CD14-positive monocyte (primary cell): ENCODE results near the gene MRPL14. TPM values are rescaled to one million over a fixed set of nuclear protein-coding genes. Genes with fewer than 3 reads are reported as not detected.
"Not testable (repeated sequence)": the region's sequence is repeated elsewhere in the genome, so short reads cannot be mapped to it uniquely, and the experiment has no call there.

Source experiments
- DNase-seq, 3 donors: peaks; one replicate each; pipeline ENCODE4 v3.0.0-alpha.2; 2011 to 2022
- H2AFZ ChIP-seq: 2 replicates; pipeline ENCODE4 v1.6.0; 2012; ENCODE audit warnings: mild to moderate bottlenecking, low read depth, low read length, inconsistent platforms; ENCODE audit not compliant: insufficient read depth, poor library complexity, severe bottlenecking
- H3K27ac ChIP-seq, 2 donors: 1 replicate in 1 of 2; 2 replicates in 1 of 2; pipeline ENCODE4 v1.5.1; 2012 to 2013; ENCODE audit warnings: low read length in 2 of 2, control low read depth in 1 of 2, inconsistent platforms in 1 of 2, low read depth in 1 of 2, mild to moderate bottlenecking in 1 of 2
- H3K27me3 ChIP-seq, 2 donors: one replicate each; pipeline versions ENCODE4 v1.6.0 to v1.6.1; 2011 to 2013; ENCODE audit warnings: low read length in 2 of 2; ENCODE audit not compliant: control insufficient read depth in 2 of 2, insufficient read depth in 2 of 2
- H3K36me3 ChIP-seq, 2 donors: replicated peaks in 1 of 2; 1 replicate in 1 of 2; 2 replicates in 1 of 2; pipeline versions ENCODE4 v1.5.1 to v1.6.1; 2012 to 2013; ENCODE audit warnings: low read length in 2 of 2, control low read depth in 1 of 2, inconsistent platforms in 1 of 2, mild to moderate bottlenecking in 1 of 2; ENCODE audit not compliant: insufficient read depth in 2 of 2, control insufficient read depth in 1 of 2
- H3K4me1 ChIP-seq, 2 donors: 1 replicate in 1 of 2; 2 replicates in 1 of 2; pipeline versions ENCODE4 v1.5.1 to v1.6.1; 2012 to 2013; ENCODE audit warnings: low read length in 2 of 2, control low read depth in 1 of 2, inconsistent platforms in 1 of 2, mild to moderate bottlenecking in 1 of 2, moderate library complexity in 1 of 2; ENCODE audit not compliant: insufficient read depth in 2 of 2, control insufficient read depth in 1 of 2
- H3K4me2 ChIP-seq: replicated peaks from 2 replicates; pipeline ENCODE3; 2012; ENCODE audit warnings: low read length, moderate library complexity, mild to moderate bottlenecking; ENCODE audit not compliant: poor library complexity, severe bottlenecking; ENCODE audit errors: extremely low read depth
- H3K4me3 ChIP-seq, 3 experiments: fragments of 200-600 bp in 1 of 3; sonication (generic) in 1 of 3; replicated peaks in 1 of 3; 1 replicate in 2 of 3; 2 replicates in 1 of 3; pipeline ENCODE4 v1.5.1; 2011 to 2013; ENCODE audit warnings: low read length in 3 of 3, mild to moderate bottlenecking in 3 of 3, control low read depth in 2 of 3, low read depth in 2 of 3, inconsistent platforms in 1 of 3, moderate library complexity in 1 of 3
- H3K79me2 ChIP-seq: 2 replicates; pipeline ENCODE4 v1.6.0; 2012; ENCODE audit warnings: mild to moderate bottlenecking, control low read depth, inconsistent platforms, low read length, moderate library complexity; ENCODE audit not compliant: insufficient read depth
- H3K9ac ChIP-seq: 2 replicates; pipeline ENCODE4 v1.6.0; 2017; ENCODE audit warnings: low read length, mild to moderate bottlenecking; ENCODE audit not compliant: insufficient read depth, poor library complexity, severe bottlenecking
- H3K9me3 ChIP-seq, 2 donors: replicated peaks in 1 of 2; 1 replicate in 1 of 2; 2 replicates in 1 of 2; pipeline versions ENCODE4 v1.5.1 to v1.6.1; 2012 to 2013; ENCODE audit warnings: low read length in 2 of 2, control low read depth in 1 of 2; ENCODE audit not compliant: control insufficient read depth in 1 of 2, insufficient read depth in 1 of 2
- H4K20me1 ChIP-seq: 2 replicates; pipeline ENCODE4 v1.6.0; 2012; ENCODE audit warnings: mild to moderate bottlenecking, low read length, control low read depth, moderate library complexity; ENCODE audit not compliant: insufficient read depth
- H3K27ac Mint-ChIP-seq, 7 donors: one replicate each; pipeline ENCODE4 v1.8.0; 2020; ENCODE audit warnings: mild to moderate bottlenecking in 7 of 7, mixed read lengths in 7 of 7, moderate library complexity in 6 of 7, inconsistent platforms in 2 of 7
- H3K27me3 Mint-ChIP-seq, 3 donors: one replicate each; pipeline ENCODE4 v1.8.0; 2021 to 2022; ENCODE audit warnings: low read depth in 3 of 3, mild to moderate bottlenecking in 3 of 3, mixed read lengths in 3 of 3, moderate library complexity in 3 of 3, inconsistent platforms in 1 of 3
- H3K36me3 Mint-ChIP-seq, 2 donors: one replicate each; pipeline ENCODE4 v1.8.0; 2020; ENCODE audit warnings: mixed read lengths in 2 of 2, inconsistent platforms in 1 of 2, mild to moderate bottlenecking in 1 of 2
- H3K4me1 Mint-ChIP-seq: one replicate; pipeline ENCODE4 v1.8.0; 2020; ENCODE audit warnings: mild to moderate bottlenecking, mixed read lengths
- H3K4me3 Mint-ChIP-seq, 2 donors: one replicate each; pipeline ENCODE4 v1.8.0; 2020; ENCODE audit warnings: mild to moderate bottlenecking in 2 of 2, mixed read lengths in 2 of 2, moderate library complexity in 1 of 2
- H3K9me3 Mint-ChIP-seq, 7 donors: one replicate each; pipeline ENCODE4 v1.8.0; 2020 to 2022; ENCODE audit warnings: mixed read lengths in 7 of 7, mild to moderate bottlenecking in 6 of 7, moderate library complexity in 6 of 7, inconsistent platforms in 2 of 7
- WGBS: methylation state at CpG from one replicate; pipeline ENCODE4 v1.1.5; 2013; ENCODE audit warnings: missing lambda C conversion rate; ENCODE audit not compliant: insufficient coverage; 5-methylcytosine and 5-hydroxymethylcytosine counted together
- intact Hi-C, 2 donors: fragments of 100-400 bp; cut with micrococcal nuclease; formaldehyde crosslinking; loops; one replicate each; pipeline versions ENCODE4 v1.15.0 to v1.15.1; 2023
- polyA plus RNA-seq, 3 donors: library from polyadenylated mRNA; depleted of rRNA in 1 of 3; unstranded in 2 of 3; stranded (reverse) in 1 of 3; fragments of 300-500 nt in 2 of 3; fragments of >200 nt in 1 of 3; fragmentation: Illumina TruSeq in 2 of 3; gene quantifications; 1 replicate in 2 of 3; 2 replicates in 1 of 3; pipeline ENCODE4 v1.2.3, GENCODE V29; 2012 to 2021
- TF ChIP-seq, protein P1 (sequence below): fragments of 200-600 bp; IDR thresholded peaks from one replicate; pipeline ENCODE4 v1.8.0; 2022; ENCODE audit warnings: antibody characterized with exemption, mild to moderate bottlenecking

MRPL14 gene
- polyA plus RNA-seq, 3 donors = 18.5 to 91.5 (median 78.2) TPM

DNA sequence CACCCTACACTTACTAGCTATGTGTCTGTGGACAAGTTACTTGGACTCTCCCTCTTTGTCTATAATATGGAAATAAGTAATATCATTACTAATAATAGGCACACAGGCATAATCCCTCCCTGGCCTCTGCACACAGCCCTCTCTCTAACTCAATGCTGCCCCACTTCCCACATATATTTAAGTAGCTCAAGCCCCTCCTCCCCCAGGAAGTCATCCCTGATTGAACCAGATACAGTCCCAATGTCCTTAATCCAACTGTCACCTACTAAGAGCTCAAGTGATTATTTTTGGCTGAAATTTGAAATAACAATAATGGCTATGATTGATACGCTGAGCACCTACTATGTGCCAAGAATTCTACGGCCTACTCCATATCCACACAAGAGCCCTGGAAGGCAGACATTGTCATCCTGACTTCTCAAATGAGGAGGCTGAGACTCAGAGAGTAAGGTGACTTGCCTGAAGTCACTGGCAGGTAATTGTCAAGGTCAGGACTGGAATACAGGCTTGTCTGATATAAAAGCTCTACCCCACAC is 29.4 kb downstream of the MRPL14 start:
- Histone ChIP-seq H3K9me3 (no peaks in the 10 kb centered on the region), H3K79me2 (no peaks in the 10 kb centered on the region), H3K36me3 (peaks cover 3 to 14% of the 10 kb centered on the region in 2 donors), H3K27ac (no peak overlapping the region), H3K9ac (no peak overlapping the region), H3K4me3 (no peak overlapping the region), H4K20me1 (peaks cover 3% of the 10 kb centered on the region), H3K4me1 (no peaks in the 10 kb centered on the region), H2AFZ (no peak overlapping the region), H3K4me2 (no peak overlapping the region), H3K27me3 (no peaks in the 10 kb centered on the region)
- intact Hi-C loops = loop anchor here (2.0 to 5.0 kb wide), 3 partner anchors 53 to 234 kb away; partner anchors contain the start of gene SLC35B2 (in 1 of the 2)
- peaks cover 0 to 2% (median 0%) of the 10 kb centered on the region in 3 donors for H3K27me3 Mint-ChIP-seq
- DNase-seq = no peak
- peaks cover 15 to 30% of the 10 kb centered on the region in 2 donors for H3K36me3 Mint-ChIP-seq
- TF ChIP-seq, protein P1, sequence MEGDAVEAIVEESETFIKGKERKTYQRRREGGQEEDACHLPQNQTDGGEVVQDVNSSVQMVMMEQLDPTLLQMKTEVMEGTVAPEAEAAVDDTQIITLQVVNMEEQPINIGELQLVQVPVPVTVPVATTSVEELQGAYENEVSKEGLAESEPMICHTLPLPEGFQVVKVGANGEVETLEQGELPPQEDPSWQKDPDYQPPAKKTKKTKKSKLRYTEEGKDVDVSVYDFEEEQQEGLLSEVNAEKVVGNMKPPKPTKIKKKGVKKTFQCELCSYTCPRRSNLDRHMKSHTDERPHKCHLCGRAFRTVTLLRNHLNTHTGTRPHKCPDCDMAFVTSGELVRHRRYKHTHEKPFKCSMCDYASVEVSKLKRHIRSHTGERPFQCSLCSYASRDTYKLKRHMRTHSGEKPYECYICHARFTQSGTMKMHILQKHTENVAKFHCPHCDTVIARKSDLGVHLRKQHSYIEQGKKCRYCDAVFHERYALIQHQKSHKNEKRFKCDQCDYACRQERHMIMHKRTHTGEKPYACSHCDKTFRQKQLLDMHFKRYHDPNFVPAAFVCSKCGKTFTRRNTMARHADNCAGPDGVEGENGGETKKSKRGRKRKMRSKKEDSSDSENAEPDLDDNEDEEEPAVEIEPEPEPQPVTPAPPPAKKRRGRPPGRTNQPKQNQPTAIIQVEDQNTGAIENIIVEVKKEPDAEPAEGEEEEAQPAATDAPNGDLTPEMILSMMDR = no peak
- peak overlapping the region in 1 of 7 donors; percentile 17 for H3K27ac Mint-ChIP-seq
- H3K9me3 Mint-ChIP-seq = no peaks in the 10 kb centered on the region
- no peak overlapping the region for H3K4me3 Mint-ChIP-seq
- H3K4me1 Mint-ChIP-seq = no peaks in the 10 kb centered on the region
- WGBS = no CpG with 5 or more reads among the region's 2 CpGs

DNA sequence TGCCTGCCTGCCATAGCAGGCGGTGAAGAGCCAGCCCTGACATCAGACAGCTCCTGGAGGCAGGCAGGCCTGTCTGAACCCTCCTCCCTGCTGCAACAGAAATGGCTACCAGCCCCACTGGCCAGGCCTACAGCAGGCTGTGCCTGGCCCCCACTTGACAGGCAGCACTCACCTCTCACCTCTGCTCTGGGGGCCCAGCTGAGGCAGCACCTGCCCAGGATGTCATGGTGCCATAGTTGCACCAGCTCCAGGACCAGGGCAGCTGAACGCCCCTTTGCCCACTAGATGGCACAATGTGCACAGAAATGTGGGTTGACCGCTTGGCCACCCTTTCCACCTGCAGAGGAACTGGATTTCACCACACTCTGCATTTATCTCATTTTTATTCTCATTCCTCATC is 30.6 kb downstream of the MRPL14 start:
- Histone ChIP-seq H4K20me1 (peaks cover 3% of the 10 kb centered on the region), H3K79me2 (no peaks in the 10 kb centered on the region), H3K27ac (no peak overlapping the region), H3K4me2 (no peak overlapping the region), H3K9me3 (no peaks in the 10 kb centered on the region), H3K27me3 (no peaks in the 10 kb centered on the region), H3K9ac (no peak overlapping the region), H3K4me3 (no peak overlapping the region), H3K36me3 (peaks cover 3 to 14% of the 10 kb centered on the region in 2 donors), H2AFZ (no peak overlapping the region), H3K4me1 (no peaks in the 10 kb centered on the region)
- peaks cover 12 to 30% of the 10 kb centered on the region in 2 donors for H3K36me3 Mint-ChIP-seq
- H3K27me3 Mint-ChIP-seq = peaks cover 0 to 1% (median 0%) of the 10 kb centered on the region in 3 donors
- H3K4me3 Mint-ChIP-seq = no peak overlapping the region
- peak; percentile 64 to 75 (median 75) for DNase-seq
- TF ChIP-seq, protein P1 = peak; percentile 80
- intact Hi-C loops = loop anchor here (2.0 to 5.0 kb wide), 3 partner anchors 54 to 236 kb away; partner anchors contain the start of gene SLC35B2 (in 1 of the 2)
- 42% methylated on average over 3 of the region's 3 CpGs for WGBS
- H3K9me3 Mint-ChIP-seq = no peaks in the 10 kb centered on the region
- H3K27ac Mint-ChIP-seq = peak overlapping the region in 1 of 7 donors; percentile 63
- no peaks in the 10 kb centered on the region for H3K4me1 Mint-ChIP-seq

DNA sequence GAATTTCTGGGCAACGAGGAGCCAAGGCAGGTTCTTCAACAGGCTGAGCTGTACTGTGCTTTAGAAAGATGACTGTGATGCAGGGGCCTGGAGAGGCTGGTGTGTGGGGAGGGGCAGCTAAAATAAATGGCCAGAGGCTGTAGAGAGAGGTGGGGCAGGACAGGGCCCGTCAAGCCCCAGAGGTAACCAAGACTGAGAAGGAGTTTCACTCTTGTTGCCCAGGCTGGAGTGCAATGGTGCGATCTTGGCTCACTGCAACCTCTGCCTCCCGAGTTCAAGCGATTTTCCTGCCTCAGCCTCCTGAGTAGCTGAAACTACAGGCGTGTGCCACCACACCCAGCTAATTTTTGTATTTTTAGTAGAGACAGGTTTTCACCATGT is 32.0 kb downstream of the MRPL14 start:
- not testable (repeated sequence) for H3K4me1 Mint-ChIP-seq, H3K4me3 Mint-ChIP-seq, H3K4me1 ChIP-seq, H3K27me3 ChIP-seq, DNase-seq, H3K9me3 Mint-ChIP-seq, H4K20me1 ChIP-seq, H3K9me3 ChIP-seq, H3K27ac ChIP-seq, H3K4me2 ChIP-seq, H3K4me3 ChIP-seq, H3K9ac ChIP-seq, H3K27me3 Mint-ChIP-seq, H3K79me2 ChIP-seq, H2AFZ ChIP-seq
- 88% methylated on average over 4 of the region's 6 CpGs for WGBS
- peak overlapping the region in 1 of 7 donors; percentile 2 for H3K27ac Mint-ChIP-seq
- H3K36me3 ChIP-seq = peaks cover 0 to 12% of the 10 kb centered on the region in 2 donors
- peaks cover 11 to 25% of the 10 kb centered on the region in 2 donors for H3K36me3 Mint-ChIP-seq
- intact Hi-C loops = loop anchor here in 1 of 2 donors (5.0 kb wide), 2 partner anchors 162 to 237 kb away; partner anchors contain the start of gene SLC35B2
